ENCODE results near the gene QSER1. TPM values are rescaled to one million over a fixed set of nuclear protein-coding genes. Genes with fewer than 3 reads are reported as not detected.

The QSER1 gene
- polyA plus RNA-seq, 1 donor, result 18.5 TPM

DNA sequence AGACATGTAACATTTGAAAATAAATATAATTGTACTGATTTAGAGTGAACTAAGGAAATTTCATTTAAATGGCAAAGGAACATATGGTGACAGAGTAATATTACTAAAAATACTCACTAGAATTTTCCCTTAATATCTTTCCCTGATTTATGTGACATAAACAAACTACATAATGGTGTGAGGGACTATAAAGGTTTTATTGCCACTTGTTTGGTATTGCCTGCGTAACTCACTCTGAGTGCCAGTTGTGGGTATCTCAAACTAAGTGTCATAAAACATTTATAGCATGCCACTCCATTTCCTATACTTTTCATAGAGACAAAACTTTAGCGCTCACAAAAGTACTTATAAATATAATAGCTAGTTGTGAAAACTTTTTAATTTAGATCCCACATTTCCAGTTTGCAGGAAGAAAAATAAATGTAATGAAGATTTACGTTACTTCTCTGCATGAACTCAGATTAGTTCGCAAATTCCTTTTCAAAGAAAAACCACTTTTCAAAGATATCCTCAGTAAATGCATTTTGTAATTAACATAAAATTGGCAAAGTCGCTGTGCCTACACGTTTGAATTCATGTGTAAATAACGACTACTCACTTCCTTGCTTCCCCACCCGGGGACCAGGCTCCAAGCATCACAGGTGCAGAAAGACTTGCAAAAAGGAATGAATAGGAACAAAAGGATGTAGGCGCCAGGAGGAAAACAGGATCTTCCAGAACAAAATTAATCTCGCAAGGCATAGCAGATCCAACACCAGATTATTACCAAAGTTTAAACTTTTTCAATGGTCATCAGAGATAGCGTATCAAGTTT, 1.6 kb upstream of the QSER1 start:
- no peak for DNase-seq

DNA sequence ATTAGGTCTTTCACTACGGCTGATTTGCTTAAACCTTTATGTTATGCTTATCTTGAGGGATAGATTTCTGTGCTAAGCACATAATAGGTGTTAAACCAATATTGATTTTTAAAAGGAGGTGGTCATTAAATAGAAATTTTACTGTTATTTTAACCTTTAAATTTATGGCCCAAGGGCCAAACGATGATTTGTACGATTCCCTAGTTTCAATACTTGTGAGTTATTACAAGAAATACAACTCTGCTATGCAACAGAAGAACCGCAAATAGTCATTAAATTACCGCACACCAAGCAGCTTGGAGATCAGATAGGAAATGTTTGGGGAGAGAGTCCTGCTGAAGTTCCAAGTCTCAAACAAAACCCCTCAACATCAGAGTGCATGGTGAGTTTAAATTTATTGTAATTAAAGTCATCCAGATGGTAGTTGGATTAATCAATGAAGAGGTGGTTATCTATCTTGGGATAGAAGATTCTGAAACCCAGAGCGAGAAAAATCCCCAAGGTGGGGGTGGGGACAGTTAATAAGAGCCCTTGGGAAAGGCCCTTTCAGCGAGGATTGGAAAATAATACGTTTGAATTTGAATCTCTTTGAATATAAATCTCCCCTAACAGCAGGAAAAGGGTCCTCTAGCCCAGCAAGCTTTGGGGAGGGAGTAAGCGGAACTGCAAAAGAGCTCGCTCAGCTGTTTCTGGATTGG, 805 bp upstream of the QSER1 start:
- DNase-seq, result no peak

DNA sequence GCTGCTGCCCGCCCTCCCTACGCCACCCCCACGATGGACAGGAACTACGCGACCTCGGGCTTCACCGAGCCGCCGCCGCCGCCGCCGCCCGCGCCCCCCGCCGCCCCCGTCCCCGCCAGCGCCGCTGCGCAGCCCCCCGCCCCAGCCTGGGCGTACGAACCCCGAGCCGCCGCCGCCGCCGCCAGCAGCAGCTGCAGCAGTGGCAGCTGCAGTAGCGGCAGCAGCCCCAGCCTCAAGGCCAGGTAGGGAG, 407 bp downstream of the QSER1 start:
- no peak for DNase-seq

DNA sequence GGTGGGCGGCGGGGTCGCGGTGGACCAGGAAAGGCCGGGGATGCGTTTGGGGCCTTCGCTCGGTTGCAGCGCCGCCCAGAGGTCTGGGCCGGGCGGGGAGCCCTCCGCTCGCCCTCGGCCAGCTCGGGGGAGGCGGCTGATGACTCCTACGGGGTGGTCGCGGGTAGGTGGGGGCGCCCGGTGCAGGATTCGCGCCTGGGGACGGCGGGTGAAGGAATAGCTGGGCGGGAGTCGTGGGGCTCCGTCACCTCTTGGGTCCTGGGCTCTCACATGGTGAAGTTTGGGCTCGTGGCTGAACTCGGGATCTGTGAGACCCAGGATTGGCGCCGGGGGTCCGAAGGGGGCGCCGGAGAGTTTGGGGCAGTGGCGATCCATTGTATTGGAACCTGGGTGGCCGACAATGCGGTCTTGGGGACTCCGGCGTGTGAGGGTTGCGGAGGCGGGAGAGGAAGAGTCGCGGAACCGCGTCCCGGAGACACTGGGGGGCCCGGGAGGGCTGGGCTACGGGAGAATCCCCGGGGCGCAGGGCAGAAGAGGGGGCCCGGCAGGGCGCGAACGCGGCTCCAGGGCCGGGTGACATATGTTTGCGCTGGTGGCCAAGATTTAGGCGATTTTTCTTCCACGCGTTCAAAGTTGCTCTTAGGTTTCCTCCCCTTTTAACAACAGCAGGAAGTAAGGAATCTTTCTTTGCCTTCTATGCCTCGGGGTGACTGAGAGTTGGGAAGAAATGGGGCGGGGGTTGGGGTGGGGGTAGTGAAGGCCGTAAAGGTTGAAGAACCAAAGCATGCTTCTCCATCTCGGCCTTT, 935 bp downstream of the QSER1 start:
- peak; percentile 73 for DNase-seq

DNA sequence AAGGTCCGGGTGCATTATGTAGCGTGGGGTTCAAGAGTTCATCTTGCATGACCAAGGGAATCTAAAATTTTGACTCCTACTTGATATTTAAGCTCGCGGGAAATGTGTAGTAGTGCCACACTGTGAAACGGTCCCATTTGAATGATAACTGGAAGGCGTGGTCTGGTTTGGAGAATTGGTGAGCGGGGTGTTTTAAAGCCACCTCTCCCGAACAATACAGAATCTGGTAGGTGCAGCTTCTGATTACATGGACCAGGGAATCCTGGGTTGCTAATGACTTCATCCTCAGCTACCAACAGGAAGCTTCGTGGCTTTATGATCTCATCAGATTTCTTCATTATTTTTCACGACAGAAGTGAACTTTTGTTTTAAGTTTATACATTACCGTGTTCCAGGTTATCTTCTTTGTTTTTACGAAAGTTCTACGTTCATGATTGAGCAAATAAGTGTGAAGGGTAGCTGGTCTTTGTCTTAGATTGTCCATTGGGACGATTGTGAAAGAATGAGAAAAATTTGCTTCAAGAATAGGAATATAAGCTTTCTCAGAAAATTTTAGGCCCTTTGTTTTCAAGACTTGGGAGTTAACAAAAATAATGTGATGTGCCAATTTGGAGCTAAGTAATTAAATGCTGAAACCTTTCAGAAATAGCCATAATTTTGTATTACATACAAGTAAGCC, 1.7 kb downstream of the QSER1 start:
- DNase-seq, result peak; percentile 57

DNA sequence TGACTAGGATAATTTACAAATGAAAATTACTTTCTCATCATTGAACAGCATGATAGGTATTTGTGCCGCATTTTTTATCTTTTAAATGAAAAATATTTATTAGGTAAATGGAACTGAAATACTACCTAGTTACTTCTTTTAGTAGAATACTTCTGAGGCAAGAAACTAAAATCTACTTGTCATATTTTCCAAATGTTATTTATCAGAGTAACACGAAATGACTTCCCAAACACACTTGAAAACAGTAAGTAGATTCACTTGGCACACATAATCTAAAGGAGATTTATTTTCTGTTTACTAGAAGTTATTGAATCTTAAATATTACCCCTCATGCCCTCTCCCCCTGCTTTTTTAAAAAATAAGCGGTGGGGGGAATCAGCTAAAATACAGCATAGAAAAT, 2.3 kb downstream of the QSER1 start:
- DNase-seq, result no peak

DNA sequence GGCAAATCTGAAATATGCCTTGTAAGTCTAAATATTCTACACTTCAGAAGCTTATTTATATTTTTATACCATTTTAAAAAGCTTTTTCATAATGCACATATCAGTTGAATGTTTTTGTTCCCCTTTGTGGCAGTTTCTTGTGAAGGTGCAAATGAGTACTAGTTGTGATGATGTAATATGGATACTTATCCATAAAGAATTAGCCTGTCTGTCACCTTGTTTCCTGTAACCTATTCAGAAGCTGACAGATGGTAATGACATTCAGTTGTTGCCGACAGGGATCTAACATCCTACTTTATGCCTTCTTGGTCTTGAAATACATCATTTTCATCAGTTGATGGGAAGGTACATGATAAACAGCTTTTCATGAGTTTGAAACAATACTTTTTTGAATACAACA, 2.9 kb downstream of the QSER1 start:
- no peak for DNase-seq

DNA sequence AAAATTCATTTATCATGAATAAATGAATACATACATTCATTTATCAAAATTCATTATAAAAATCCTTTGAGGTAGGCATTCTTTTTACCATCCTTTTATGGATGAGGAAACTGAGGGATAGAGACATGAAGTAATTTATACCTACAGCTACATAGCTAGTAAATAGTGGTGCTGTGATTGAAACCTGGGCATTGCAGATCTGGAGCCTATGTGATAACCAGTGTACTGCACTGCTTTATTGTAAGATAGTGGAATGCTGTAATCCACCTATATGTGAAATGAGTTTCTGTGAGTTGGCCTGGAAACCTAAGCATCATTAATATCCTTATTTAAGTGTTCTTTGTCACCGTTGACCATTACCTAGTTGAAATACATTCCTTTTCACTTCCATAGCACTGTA, 4.5 kb downstream of the QSER1 start:
- no peak for DNase-seq

DNA sequence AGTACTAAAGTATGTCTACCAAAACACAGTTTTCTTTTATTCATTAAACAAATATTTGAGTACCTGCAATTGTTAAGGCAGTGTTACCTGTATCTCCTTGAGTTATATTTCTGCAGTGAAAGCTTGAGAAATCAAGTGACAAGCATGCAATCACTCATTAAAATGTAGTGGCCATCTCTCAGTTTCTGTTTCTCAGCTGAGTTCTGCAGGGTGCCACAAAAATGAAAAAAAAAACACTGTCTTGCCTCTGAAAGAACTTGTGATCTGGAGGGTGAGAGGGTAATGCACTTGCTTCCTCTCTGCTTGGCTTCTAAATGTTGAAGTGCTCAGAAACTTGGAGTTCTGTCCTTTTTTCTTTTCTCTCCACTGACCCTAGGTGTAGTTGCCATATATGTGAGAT, 6.8 kb downstream of the QSER1 start:
- no peak for DNase-seq

DNA sequence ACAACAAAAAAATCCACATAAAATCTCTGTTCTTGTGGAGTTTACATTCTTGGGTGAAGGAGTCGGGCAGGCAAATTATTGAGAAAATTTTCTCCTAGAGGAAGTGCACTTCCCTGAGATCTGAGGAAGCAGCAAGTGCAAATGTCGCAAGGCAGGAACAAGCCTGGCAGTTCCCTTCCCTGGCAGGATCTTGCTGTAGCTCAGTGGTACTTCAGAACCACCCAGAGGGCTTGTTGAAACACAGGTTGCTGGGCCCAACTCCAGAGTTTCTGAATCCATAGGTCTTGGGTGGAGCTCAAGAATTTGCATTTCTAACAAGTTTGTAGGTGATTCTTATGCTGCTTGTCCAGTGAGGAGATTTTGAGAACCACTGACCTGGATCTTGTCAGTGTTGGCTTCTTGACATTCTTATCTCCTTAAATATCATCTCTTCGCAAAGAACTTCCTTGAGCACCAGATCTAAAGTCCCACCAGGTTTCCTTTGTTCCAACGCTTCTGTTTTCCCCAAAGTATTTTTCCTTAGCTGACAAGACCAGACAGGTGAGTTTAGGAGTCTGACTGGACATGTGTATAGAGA, 9.6 kb downstream of the QSER1 start:
- no peak for DNase-seq

DNA sequence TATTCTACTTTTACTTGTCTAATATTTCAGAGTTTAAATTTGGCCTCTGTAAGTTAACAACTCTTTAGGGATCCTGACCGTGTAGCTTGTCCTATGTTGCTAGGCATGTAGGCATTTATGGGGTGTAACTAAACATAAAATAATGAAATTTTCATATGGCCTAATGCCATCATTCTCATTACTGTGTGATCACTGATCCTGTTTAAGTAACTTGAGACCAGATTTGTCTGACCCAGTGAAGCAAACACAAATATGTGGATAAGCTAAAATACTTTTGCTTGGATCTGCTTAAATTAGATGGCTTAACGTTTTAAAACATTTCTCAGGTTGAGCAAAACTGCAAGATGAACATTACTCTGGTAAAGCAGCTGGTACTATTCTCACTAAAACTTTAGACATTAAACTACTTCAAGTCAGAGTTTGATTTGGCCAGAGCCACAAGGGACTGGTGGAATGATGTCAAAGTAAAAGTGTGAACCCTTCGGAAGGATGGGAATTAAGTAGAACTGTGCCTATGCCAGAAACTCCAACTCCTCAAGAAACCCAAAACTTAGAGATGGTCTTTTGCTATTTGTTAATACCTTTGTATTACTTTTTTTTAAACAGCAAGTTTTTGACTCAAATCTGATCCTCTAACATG, 12.5 kb downstream of the QSER1 start:
- DNase-seq, result no peak

DNA sequence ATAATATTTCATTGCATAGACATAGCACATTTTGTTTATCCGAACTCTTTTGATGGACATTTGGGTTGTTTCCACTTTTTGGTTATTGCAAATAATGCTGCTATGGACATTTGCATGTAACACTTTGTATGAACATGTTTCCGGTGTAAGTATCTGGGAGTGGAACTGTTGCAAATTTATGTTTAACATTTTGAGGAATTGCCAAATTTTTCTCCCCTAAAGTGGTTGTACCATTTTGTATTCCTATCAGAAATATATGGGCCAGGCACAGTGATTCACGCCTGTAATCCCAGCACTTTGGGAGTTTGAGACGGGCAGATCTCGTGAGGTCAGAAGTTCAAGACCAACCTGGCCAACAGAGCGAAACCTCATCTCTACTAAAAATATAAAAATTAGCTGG, 16.0 kb downstream of the QSER1 start:
- DNase-seq, result no peak

DNA sequence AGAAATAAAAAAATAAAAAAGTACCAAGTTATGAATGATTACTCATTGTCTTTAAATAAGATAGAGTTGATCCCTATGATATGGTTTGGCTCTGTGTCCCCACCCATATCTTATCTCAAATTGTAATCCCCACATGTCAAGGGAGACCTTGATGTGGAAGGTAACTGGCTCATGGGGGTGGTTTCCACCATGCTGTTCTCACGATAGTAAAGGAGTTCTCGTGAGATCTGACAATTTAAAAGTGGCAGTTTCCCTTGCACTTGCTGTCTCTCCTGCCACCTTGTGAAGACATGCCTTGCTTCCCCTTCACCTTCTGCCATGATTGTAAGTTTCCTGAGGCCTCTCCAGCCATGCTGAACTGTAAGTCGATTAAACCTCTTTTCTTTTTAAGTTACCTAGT, 18.8 kb downstream of the QSER1 start:
- no peak for DNase-seq

DNA sequence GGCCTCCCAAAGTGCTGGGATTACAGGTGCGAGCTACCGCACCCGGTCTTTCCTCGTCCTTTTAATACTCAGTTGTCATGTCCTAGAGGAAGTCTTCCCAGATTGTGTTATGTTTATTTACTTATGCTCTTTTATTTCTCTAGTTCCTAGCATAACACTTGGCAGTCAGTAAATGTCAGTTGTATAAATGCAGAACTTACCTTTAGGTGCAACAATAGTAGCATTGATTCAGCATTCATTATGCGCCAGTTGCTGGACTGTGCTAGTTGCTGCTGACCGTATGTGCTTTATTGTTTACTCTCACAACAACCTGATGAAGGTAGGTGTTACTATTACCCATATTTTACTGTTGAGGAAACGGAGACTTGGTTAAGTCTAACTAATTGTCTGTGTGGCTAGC, 20.8 kb downstream of the QSER1 start:
- DNase-seq, result no peak

DNA sequence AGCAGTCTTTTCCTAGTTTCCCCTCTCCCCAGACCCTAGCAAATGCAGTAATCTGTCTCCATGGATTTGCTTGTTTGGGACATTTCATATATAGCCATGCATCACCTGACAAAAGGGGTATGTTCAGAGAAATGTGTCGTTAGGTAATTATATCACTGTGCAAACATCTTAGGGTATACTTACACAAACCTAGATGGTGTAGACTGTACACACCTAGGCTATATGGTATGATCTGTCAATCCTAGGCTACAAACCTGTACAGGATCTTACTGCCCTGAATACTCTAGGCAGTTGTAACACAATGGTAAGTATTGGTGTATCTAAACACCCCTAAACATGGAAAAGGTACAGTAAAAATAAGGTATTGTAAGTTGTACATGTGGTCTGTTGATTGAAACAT, 23.8 kb downstream of the QSER1 start:
- DNase-seq, result no peak

DNA sequence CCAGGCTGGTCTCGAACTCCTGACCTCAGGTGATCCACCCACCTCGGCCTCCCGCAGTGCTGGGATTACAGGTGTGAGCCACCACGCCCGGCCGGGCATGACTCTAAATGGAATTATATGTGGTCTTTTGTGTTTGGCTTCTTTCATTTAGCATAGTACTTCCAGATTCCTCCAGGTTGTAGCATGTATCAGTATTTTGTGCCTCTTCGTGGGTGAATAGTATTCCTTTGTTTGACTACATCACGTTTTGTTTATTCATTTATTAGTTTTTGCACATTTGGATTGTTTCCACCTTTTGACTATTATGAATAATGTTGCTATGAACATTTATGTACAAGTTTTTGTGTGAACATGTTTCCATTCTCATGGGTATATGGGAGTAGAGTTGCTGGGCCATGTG, 24.4 kb downstream of the QSER1 start:
- no peak for DNase-seq

DNA sequence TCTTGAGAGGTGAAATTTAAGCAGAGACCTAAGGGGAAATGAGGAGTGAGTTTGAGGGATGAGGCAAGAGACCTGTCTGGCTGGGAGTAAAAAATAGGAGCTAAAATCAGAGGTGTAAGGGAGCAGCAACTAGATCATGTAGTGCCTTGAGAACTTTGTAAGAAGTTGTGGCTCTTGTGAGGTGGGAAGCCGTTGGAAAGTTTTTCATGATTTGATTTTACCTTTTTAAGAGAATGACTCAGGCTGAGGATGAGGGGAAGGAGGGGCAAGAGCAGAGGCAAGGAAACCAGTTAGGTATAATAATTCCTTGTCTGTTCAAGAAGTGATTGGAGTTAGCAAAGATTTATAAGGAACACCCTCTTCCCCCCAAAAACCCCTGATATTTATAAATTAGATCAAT, 25.8 kb downstream of the QSER1 start:
- no peak for DNase-seq

DNA sequence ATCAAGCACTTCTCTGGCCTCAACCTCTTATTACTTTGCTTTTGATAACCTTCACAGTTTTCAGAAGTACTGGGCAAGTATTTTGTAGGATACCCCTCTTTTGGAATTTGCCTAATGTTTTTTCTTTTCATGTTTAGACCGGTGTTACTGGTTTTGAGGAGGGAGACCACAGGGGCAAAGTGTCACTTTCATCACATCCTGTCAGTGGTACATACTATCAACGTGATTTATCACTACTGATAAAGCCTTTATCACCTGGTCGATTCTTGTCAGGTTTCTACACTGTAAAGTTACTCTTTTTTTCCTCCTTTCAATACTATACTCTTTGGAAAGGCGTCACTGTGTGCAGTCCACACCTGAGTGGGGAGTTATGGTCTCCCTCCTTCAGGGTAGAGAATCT, 26.7 kb downstream of the QSER1 start:
- DNase-seq, result no peak

DNA sequence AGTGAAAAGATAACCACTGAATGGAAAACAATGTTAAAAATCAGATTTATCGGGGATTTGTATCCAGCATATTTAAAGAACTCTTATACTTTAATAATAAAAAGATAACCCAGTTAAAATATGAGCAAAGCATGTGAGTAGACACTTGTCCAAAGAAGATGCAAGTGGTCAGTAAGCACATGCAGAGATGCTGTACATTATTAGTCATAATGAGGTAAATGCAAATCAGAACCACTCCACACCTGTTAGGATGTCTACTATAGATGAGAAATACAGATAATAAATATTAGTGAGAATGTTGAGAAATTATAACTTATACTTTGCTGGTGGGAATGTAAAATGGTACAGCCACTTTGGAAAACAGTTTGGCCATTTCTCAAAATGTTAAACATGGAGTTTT, 28.0 kb downstream of the QSER1 start:
- no peak for DNase-seq

DNA sequence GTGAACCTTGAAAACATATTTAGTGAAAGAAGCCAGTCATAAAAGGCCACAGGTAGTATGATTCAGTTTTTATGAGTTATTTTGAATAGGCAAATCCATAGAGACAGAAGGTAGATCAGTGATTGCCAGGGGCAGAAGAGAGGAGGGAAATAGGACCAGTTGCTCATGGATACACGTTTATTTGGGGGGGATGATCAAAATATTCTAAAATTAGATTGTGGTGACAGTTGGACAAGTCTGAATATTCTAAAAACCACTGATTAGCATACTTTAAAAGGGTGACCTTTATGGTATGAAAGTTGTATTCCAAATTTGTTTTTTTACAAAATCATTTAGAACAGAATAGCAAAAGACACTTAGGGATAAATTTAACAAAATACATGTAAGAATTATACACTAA, 28.6 kb downstream of the QSER1 start:
- DNase-seq, result no peak

DNA sequence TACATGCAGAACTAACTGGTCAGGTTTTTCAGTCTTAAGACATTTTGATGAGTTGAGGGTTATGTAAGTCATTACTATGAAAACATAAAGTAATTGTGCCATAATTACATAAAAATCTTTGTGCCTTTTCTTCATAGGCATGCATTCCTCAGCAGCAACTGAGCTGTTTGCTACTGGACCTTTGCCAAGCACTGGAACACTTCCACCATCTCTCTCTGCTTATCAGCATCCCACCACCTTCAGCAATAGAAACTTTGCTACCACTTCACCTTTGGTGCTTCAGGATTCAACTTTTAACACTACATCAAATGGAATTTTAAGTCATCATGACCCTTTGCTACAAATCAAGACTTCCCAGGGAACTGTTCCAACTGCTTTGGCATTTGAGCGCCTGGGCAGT, 39.0 kb downstream of the QSER1 start:
- DNase-seq, result no peak

DNA sequence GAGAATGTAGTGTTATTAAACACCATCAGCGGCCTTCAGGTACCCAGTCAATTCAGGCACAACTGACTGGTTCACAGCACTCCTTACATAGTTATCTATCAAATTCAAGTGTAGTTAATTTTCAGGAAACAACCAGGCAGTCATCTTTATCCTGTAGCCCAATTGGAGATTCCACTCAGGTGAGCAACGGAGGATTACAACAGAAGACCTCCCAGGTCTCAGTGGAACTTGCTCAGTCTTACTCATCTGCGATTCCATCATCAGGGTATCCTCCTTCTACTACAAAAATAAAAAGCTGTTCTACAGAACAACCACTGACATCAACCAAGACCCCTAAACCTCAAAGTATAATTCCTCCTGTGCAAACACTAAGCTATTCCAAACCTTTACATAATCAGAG, 39.6 kb downstream of the QSER1 start:
- DNase-seq, result no peak
